ENCODE results near the gene FBXL2.

Gene FBXL2

GRCh38 chr3:33430061-33430460 is 152.8 kb downstream of the FBXL2 start:
- DNase-seq (ENCODE audit: low spot score), result no peak

- no peak for DNase-seq (ENCODE audit: low spot score)
Observed at GRCh38 chr3:33430571-33430970, 153.3 kb downstream of the FBXL2 start.

DNA sequence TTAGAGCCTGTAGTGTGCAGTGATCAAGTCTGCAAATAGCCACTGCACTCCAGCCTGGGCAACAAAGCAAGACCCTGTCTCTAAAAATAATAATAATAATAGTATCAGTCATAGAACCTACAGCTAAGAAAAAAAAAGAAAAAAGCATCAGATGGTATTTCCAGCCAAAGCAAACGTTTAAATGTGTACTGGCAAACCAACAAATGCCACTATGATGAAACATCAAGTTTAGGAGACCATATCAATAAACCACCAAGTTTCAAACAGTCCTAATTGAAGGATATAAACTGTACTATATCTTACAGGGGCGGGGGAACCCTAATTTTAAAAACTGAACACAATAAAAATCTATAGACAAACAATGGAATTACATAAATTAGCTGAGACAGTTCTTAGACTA is 156.6 kb downstream of the FBXL2 start:
- DNase-seq (ENCODE audit: low spot score), result no peak

All from AG20443 (cell line).